Activated naive CD8-positive, alpha-beta T cell treated with anti-CD3 and anti-CD28 coated beads, Interleukin-2, amount 10 ng/mL, durations not matched to agents 7 days and 5 days (primary cell): ENCODE results near the gene PPIP5K1. TPM values are rescaled to one million over a fixed set of nuclear protein-coding genes. Genes with fewer than 3 reads are reported as not detected.

Experiments used
- ATAC-seq: fragments of 150-1000 bp; cut with Tn5 transposase; one replicate; pipeline ENCODE4 v1.10.0; 2021; ENCODE audit warnings: low read depth, moderate library complexity
- POLR2A ChIA-PET: fragments of 350-600 bp; sonication (Branson Sonifier 250); formaldehyde crosslinking; loops from one replicate; lab custom pipeline; 2021; ENCODE audit warnings: antibody characterized with exemption; lab: Charles Lee
- DNase-seq: peaks from one replicate; pipeline ENCODE4 v3.0.0; 2021
- H3K27ac Mint-ChIP-seq: one replicate; pipeline ENCODE4 v1.8.0; 2022; ENCODE audit warnings: mild to moderate bottlenecking, mixed read lengths
- H3K27me3 Mint-ChIP-seq: one replicate; pipeline ENCODE4 v1.8.0; 2022; ENCODE audit warnings: mild to moderate bottlenecking, moderate library complexity, mixed read lengths
- H3K36me3 Mint-ChIP-seq: one replicate; pipeline ENCODE4 v1.8.0; 2021; ENCODE audit warnings: mild to moderate bottlenecking, mixed read lengths
- H3K4me1 Mint-ChIP-seq: one replicate; pipeline ENCODE4 v1.8.0; 2021; ENCODE audit warnings: mixed read lengths
- H3K4me3 Mint-ChIP-seq: one replicate; pipeline ENCODE4 v1.8.0; 2022; ENCODE audit warnings: mild to moderate bottlenecking, moderate library complexity, mixed read lengths
- H3K9me3 Mint-ChIP-seq: one replicate; pipeline ENCODE4 v1.8.0; 2021; ENCODE audit warnings: mixed read lengths
- total RNA-seq, 2 experiments: library from RNA; stranded (reverse); gene quantifications; one replicate each; pipeline ENCODE4 v1.2.3, GENCODE V29; 2021

The PPIP5K1 gene
- total RNA-seq, 2 experiments from 2014 or later: 30.7 to 36.8 TPM

DNA sequence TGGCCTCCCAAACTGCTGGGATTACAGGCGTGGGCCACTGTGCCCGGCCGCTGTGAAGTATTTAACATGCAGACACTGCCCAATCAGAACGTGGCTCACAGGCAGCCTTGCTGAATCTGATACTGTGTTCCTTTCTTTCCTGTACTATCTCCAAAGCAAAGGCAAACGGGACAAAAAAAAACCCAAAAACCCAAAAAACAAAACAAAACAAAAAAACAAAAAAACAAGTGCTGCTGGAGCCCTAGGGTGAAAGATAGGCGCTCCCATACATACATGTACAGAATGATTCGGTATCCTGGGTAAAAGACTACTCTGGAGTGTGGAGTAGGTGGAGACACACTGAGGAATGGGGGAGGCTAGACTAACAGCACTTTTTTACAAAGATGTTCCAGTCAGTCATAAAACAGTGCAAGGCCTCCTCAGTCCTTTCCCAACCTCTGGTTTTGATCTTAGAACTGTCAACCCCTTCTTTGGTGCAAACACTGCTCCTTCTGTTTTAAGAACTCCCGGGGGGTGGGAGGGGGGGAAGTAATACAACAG lies 80.3 kb downstream of the PPIP5K1 start:
- Mint-ChIP-seq H3K36me3 (peaks cover 2% of the 10 kb centered on the region), H3K4me1 (peaks cover 38% of the 10 kb centered on the region)

DNA sequence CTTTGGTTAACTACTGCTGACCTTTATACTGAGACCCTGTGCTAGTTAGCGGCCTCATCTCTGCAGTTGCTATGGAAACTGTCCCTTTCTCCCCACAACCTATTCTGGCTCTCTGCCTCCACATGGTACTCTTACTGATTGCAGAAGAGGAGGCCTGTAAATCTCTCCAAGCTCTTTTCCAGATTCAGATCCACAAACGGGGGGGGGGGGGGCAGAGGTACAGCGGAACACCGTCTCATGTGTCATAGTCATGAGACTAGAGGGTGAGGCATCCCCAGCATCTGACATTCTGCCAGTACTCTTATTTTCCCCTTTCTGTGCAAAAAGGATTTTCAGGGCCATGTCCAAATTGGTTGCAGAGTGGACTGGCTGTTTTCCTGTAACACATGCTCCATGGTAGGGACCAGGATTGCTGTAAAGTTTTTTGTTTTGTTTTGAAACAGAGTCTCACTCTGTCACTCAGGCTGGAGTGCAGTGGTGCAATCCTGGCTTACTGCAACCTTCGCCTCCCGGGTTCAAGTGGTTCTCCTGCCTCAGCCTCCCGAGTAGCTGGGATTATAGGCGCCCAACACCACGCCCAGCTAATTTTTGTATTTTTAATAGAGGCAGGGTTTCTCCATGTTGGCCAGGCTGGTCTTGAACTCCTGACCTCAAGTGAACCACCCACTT lies 80.9 kb downstream of the PPIP5K1 start:
- peaks cover 32% of the 10 kb centered on the region for H3K4me1 Mint-ChIP-seq
- DNase-seq: no peak
- no peaks in the 10 kb centered on the region for H3K9me3 Mint-ChIP-seq
- H3K4me3 Mint-ChIP-seq: peak overlapping the region; percentile 87
- no peaks in the 10 kb centered on the region for H3K27me3 Mint-ChIP-seq
- no peak for ATAC-seq
- peak overlapping the region; percentile 36 for H3K27ac Mint-ChIP-seq
- POLR2A ChIA-PET: no interaction called here
- peaks cover 2% of the 10 kb centered on the region for H3K36me3 Mint-ChIP-seq

More for the DNA sequence above, 80.3 kb downstream of the PPIP5K1 start:
- Mint-ChIP-seq H3K27ac (peak overlapping the region; percentile 90), H3K4me3 (peak overlapping the region; percentile 87), H3K9me3 (no peaks in the 10 kb centered on the region), H3K27me3 (no peaks in the 10 kb centered on the region)
- DNase-seq (no peak), ATAC-seq (no peak)
- POLR2A ChIA-PET: interaction anchor here (0.6 to 2.3 kb wide), 7 partner anchors 9 to 1236 kb away, joined by 3 to 25 read pairs (median 4); partner anchors contain the start of genes CCNDBP1, ELL3, GANC and TMEM87A

DNA sequence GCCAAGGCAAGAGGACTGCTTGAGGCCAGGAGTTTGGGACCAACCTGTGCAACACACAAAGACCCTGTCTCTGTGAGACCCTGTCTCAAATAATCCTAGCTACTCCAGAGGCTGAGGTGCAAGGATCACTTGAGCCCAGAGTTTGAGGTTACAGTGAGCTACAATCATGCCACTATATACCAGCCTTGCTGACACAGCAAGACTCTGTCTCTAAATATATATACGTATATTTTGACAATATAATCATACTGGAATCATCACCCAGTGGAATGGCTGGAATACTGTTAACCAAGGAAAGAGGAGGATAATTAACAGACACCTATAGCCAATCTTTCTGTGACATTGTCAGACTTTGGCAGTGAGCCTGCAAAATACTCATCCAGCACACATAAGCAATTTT lies 81.6 kb downstream of the PPIP5K1 start:
- POLR2A ChIA-PET: no interaction called here
- no peaks in the 10 kb centered on the region for H3K9me3 Mint-ChIP-seq
- no peaks in the 10 kb centered on the region for H3K27me3 Mint-ChIP-seq
- no peak for ATAC-seq
- H3K4me1 Mint-ChIP-seq: peaks cover 26% of the 10 kb centered on the region
- H3K36me3 Mint-ChIP-seq: peaks cover 2% of the 10 kb centered on the region
- no peak overlapping the region for H3K4me3 Mint-ChIP-seq
- no peak overlapping the region for H3K27ac Mint-ChIP-seq
- DNase-seq: no peak

DNA sequence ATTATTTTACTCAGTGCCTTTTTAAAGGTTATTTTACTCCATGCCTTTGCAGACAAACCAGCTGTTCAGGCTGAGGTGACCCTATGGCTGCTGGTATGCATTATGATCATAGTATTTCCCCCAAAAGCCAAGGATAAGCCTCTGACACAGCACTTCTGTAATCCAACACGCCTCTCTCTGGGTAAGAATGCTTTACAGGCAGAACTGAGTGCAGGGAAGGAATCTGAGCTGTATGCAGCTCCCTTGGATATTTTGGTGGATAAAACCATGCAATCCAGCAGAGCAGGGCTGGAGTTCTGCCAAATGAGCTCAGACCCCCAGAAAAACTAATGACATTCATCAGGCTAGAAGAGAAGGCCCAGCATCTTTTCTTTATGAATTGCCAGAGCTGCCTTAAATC lies 84.3 kb downstream of the PPIP5K1 start:
- peaks cover 10% of the 10 kb centered on the region for H3K4me1 Mint-ChIP-seq
- POLR2A ChIA-PET: no interaction called here
- H3K4me3 Mint-ChIP-seq: no peak overlapping the region
- peaks cover 2% of the 10 kb centered on the region for H3K36me3 Mint-ChIP-seq
- ATAC-seq (no peak), DNase-seq (no peak)
- H3K27me3 Mint-ChIP-seq: no peaks in the 10 kb centered on the region
- H3K27ac Mint-ChIP-seq: no peak overlapping the region
- no peaks in the 10 kb centered on the region for H3K9me3 Mint-ChIP-seq

DNA sequence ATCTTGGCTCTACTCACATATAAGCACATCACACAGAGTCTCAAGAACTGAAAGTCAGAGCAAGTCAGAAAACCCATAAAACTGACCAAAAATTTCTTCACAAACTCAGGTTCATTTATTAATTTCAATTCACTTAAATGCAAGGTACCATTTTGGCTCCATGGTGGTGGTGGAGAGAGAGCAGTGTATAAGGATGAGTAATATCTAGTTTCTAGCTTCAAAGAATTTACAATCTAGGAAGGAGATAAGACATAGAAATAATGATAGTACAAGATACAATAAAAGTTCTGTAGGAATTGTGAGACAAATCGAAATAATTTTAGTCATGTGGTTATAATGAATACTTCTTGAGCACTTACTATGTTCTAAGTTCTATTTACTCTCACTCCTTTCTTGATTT lies 90.4 kb downstream of the PPIP5K1 start:
- no peak overlapping the region for H3K27ac Mint-ChIP-seq
- DNase-seq (no peak), ATAC-seq (no peak)
- no peaks in the 10 kb centered on the region for H3K36me3 Mint-ChIP-seq
- POLR2A ChIA-PET: no interaction called here
- no peak overlapping the region for H3K4me3 Mint-ChIP-seq
- H3K9me3 Mint-ChIP-seq: no peaks in the 10 kb centered on the region
- peaks cover 2% of the 10 kb centered on the region for H3K27me3 Mint-ChIP-seq
- H3K4me1 Mint-ChIP-seq: no peaks in the 10 kb centered on the region

DNA sequence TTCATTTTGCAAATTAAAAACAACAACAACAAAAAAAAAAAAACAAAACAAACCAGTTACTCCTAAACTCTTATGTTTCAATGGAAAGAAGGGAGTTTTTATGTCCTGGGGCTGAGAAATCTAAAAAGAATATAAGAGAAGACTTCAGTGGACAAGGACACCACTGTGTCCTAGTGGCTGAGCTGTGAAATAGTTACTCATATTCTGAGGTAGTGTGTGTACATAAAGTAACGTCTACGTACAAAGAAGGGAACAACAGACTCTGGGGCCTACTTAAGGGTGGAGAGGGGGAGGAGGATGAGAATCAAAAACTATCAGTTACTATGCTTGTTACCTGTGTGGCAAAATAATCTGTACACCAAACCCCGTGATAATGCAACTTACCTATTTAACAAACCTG lies 91.0 kb downstream of the PPIP5K1 start:
- DNase-seq: no peak
- no peaks in the 10 kb centered on the region for H3K4me1 Mint-ChIP-seq
- no peaks in the 10 kb centered on the region for H3K9me3 Mint-ChIP-seq
- peaks cover 2% of the 10 kb centered on the region for H3K27me3 Mint-ChIP-seq
- POLR2A ChIA-PET: no interaction called here
- no peak for ATAC-seq
- H3K4me3 Mint-ChIP-seq: no peak overlapping the region
- H3K27ac Mint-ChIP-seq: no peak overlapping the region
- H3K36me3 Mint-ChIP-seq: no peaks in the 10 kb centered on the region

DNA sequence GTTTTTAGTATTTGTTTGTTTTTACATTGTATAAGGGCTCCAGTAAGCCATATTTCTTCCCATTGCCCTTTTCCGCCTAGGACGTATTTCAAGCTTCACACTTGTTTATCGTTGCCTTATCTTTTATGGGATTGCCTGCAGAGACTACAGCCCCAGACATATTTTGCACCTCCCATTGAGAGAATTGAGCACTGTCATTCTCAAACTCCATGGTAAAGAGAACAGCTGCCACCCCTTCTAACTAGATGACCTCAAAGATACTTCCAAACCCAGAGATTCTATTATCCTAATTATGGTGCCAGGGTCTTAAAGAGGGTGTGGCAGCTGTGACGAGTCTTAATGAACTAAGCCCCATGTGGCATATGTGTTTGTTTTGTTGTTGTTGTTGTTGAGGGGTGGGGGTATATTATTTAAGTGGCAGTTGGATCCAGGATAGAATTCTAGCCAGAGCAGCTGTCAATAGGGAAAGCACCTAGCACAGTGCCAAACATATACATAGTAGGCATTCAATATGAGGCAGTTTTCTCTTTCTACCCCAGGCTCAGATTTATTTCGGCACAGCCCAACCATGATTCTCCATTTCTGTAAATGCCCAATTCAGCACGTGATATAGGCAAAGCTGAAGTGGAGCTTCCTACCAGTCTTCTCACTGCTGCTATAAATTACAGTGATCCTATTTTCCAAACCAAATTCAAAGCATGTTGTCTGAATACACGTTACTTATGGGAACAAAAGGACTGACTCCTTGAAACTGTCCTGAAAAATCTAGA lies 96.1 kb downstream of the PPIP5K1 start:
- ATAC-seq: no peak
- peaks cover 14% of the 10 kb centered on the region for H3K36me3 Mint-ChIP-seq

DNA sequence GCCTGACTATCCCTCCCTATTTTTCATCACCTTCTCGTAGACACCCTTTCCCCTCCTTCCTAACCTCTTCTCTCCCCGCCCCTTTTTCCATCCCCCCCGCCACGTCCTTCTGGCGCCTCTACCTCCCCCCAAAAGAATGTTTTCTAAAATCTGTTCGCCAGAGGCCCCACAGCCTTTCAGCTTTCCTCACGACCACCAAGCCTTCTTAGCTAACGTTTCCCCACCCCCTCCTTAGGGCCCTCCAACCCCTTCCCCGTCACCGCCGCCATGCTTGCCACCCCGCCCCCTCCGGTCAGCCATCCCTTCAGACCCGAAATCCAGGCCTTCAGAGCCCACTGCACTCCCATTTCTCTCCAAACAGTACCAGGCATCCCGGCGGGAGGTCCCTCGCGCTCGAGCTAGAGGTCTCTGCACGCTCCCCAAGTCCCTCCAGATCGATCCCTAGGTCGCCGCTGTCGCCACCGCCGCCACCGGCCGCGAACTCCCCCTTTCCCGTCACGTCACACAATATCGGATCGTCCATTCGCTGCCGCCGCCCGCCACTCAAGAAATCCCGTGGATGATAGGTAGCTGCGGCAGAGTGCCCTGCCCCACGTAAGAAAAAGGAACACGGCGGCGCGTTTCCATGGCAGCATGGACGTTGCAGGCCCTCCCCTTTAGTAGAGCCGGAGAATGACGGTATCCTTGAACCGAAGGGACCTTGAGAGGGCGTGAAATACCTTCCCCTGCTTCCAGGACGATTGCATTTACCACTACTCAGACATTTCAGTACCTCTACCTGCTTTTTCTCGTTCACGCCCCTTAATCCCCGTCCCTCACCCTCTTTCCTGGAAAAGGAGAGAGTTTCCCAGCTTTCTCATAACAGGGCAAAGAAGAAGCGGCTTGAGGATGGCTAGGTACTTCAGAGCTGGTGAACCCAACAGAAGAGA lies 97.1 kb downstream of the PPIP5K1 start, which contains the start of gene TP53BP1:
TP53BP1 (minus strand) TSS at position 484 of the 929 bp plus-strand sequence; CDS start at position 371, 113 bp downstream.
- Mint-ChIP-seq H3K4me3 (peak within 1 kb of the TSS; percentile 100), H3K4me1 (peaks cover 25% of the 10 kb centered on the region), H3K27ac (peak within 1 kb of the TSS; percentile 95), H3K9me3 (no peaks in the 10 kb centered on the region), H3K27me3 (peaks cover 2% of the 10 kb centered on the region), H3K36me3 (peaks cover 15% of the 10 kb centered on the region)
- POLR2A ChIA-PET: interaction anchor here (1.2 to 2.9 kb wide), 2 partner anchors 18 to 21 kb away, joined by 4 to 25 read pairs; no protein-coding TSS in a partner anchor
- peak; percentile 99 for ATAC-seq
- DNase-seq: peak; percentile 90

More for the DNA sequence above, 96.1 kb downstream of the PPIP5K1 start:
- peaks cover 2% of the 10 kb centered on the region for H3K27me3 Mint-ChIP-seq
- POLR2A ChIA-PET: interaction anchor here (1.2 to 2.9 kb wide), 2 partner anchors 17 to 20 kb away, joined by 4 to 25 read pairs; no protein-coding TSS in a partner anchor
- peaks cover 23% of the 10 kb centered on the region for H3K4me1 Mint-ChIP-seq
- DNase-seq: no peak
- no peaks in the 10 kb centered on the region for H3K9me3 Mint-ChIP-seq
- no peak overlapping the region for H3K27ac Mint-ChIP-seq
- H3K4me3 Mint-ChIP-seq: peak overlapping the region; percentile 100

DNA sequence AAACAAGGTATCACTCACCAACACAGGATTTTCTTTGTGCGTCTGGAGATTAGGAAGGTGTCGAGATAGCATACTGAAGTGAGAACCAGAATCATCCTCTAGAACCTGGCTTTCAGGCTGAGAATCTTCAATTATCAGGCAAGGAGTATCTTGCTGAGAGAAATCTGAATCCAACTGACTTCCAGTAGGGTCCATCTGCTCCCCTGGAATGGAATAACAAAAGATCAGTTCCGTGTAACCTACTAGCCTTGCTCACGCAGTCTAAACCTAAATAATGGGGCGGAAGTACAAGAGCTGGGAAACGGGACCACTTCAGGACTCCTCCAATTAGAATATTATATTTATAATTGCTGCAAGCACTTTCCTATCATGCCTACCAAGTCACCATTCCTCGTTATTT lies 97.7 kb downstream of the PPIP5K1 start:
- POLR2A ChIA-PET: interaction anchor here (2.9 kb wide), 1 partner anchor 18 kb away, joined by 25 read pairs; no protein-coding TSS in a partner anchor
- peaks cover 15% of the 10 kb centered on the region for H3K36me3 Mint-ChIP-seq
- H3K27me3 Mint-ChIP-seq: no peaks in the 10 kb centered on the region
- peak overlapping the region; percentile 100 for H3K4me3 Mint-ChIP-seq
- H3K4me1 Mint-ChIP-seq: peaks cover 25% of the 10 kb centered on the region
- H3K27ac Mint-ChIP-seq: peak overlapping the region; percentile 95
- DNase-seq: no peak
- H3K9me3 Mint-ChIP-seq: no peaks in the 10 kb centered on the region
- ATAC-seq: no peak

DNA sequence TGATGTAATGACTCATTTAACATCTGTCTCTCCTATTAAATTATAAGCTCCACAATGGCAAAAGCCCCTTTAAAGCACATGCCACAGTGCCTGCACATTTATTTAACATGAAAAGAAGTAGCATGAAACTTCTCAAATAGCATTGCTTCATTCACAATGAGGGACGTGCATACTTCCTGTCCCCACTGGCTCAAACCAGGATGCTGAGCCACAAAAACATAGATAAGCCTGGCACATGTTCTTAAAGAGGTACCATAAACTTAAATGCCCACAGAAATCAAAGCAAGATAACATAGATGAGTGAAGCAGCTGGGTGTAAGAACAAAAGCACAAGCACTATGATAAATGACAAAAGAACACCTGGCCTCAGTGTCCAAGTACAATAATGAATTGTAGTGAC lies 100.8 kb downstream of the PPIP5K1 start:
- H3K27ac Mint-ChIP-seq: no peak overlapping the region
- DNase-seq: no peak
- no peak overlapping the region for H3K4me3 Mint-ChIP-seq
- no peak for ATAC-seq
- H3K27me3 Mint-ChIP-seq: no peaks in the 10 kb centered on the region
- peaks cover 15% of the 10 kb centered on the region for H3K36me3 Mint-ChIP-seq
- peaks cover 25% of the 10 kb centered on the region for H3K4me1 Mint-ChIP-seq
- POLR2A ChIA-PET: no interaction called here
- no peaks in the 10 kb centered on the region for H3K9me3 Mint-ChIP-seq

DNA sequence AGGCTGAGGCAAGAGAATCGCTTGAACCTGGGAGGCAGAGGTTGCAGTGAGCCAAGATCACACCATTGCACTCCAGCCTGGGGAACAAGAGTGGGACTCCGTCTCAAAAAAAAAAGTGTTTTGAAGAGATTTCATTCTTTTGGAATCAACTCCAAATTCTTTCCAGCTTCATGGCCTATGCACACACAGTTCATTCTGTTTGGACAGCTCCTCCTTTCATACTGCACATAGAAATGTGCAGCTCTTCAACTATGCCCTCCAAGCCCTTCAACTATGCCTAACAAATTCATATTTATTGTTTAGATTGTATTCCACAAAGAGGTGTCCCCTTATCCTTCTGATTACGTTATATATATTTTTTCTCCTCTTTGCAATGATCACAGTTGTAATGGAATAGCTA lies 101.2 kb downstream of the PPIP5K1 start:
- DNase-seq: no peak
- H3K36me3 Mint-ChIP-seq: peaks cover 15% of the 10 kb centered on the region
- POLR2A ChIA-PET: no interaction called here
- no peak overlapping the region for H3K4me3 Mint-ChIP-seq
- no peaks in the 10 kb centered on the region for H3K9me3 Mint-ChIP-seq
- ATAC-seq: no peak
- H3K27me3 Mint-ChIP-seq: no peaks in the 10 kb centered on the region
- H3K4me1 Mint-ChIP-seq: peaks cover 24% of the 10 kb centered on the region
- no peak overlapping the region for H3K27ac Mint-ChIP-seq

DNA sequence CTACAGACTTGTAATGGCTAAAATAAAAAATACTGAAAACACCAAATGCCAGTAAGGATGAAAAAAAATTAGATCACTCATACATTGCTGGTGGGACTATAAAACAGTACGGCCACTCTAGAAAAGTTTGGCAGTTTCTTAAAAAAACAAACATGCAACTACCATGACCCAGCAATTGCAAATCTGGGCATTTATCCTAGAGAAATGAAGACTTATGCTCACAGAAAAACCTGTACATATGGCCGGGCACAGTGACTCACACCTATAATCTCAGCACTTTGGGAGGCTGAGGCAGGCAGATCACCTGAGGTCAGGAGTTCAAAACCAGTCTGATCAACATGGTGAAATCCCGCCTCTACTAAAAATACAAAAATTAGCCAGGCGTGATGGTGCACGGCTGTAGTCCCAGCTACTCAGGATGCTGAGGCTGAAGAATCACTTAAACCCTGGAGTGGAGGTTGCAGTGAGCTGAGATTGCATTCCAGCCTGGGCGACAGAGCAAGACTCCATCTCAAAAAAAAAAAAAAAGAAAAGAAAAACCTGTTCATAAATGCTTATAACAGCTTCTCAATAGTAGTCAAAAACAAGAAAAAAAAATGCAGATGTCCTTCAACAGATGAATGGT lies 102.6 kb downstream of the PPIP5K1 start:
- H3K36me3 Mint-ChIP-seq: peaks cover 13% of the 10 kb centered on the region
- no peak overlapping the region for H3K27ac Mint-ChIP-seq
- peaks cover 18% of the 10 kb centered on the region for H3K4me1 Mint-ChIP-seq
- no peaks in the 10 kb centered on the region for H3K27me3 Mint-ChIP-seq
- no peak overlapping the region for H3K4me3 Mint-ChIP-seq
- DNase-seq (no peak), ATAC-seq (no peak)
- POLR2A ChIA-PET: no interaction called here
- no peaks in the 10 kb centered on the region for H3K9me3 Mint-ChIP-seq
